Activated CD8-positive, alpha-beta T cell treated with anti-CD3 and anti-CD28 coated beads for 36 hours (primary cell): ENCODE measurements around the gene TNFRSF25. TPM values are rescaled to one million over a fixed set of nuclear protein-coding genes. Genes with fewer than 3 reads are reported as not detected.

Experiments used
- ATAC-seq: fragments of 200-7000 bp; cut with Tn5 transposase; one replicate; pipeline ENCODE4 v1.10.0; 2021; ENCODE audit warnings: mild to moderate bottlenecking, moderate library complexity
- CTCF ChIA-PET: fragments of 350-600 bp; sonication (Branson Sonifier 250); formaldehyde crosslinking; loops from one replicate; lab custom pipeline; 2021; ENCODE audit warnings: antibody characterized with exemption; lab: Charles Lee
- POLR2A ChIA-PET: fragments of 350-600 bp; sonication (Branson Sonifier 250); formaldehyde crosslinking; loops from one replicate; lab custom pipeline; 2021; ENCODE audit warnings: antibody characterized with exemption; lab: Charles Lee
- DNase-seq: peaks from one replicate; pipeline ENCODE4 v3.0.0-alpha.2; 2020
- H3K27ac Mint-ChIP-seq: one replicate; pipeline ENCODE4 v1.8.0; 2021; ENCODE audit warnings: mild to moderate bottlenecking, mixed read lengths
- H3K27me3 Mint-ChIP-seq: one replicate; pipeline ENCODE4 v1.8.0; 2021; ENCODE audit warnings: mixed read lengths
- H3K36me3 Mint-ChIP-seq: one replicate; pipeline ENCODE4 v1.8.0; 2021; ENCODE audit warnings: low read depth, mixed read lengths
- H3K4me1 Mint-ChIP-seq: one replicate; pipeline ENCODE4 v1.8.0; 2021; ENCODE audit warnings: low read depth, mixed read lengths
- H3K4me3 Mint-ChIP-seq: one replicate; pipeline ENCODE4 v1.8.0; 2021; ENCODE audit warnings: mild to moderate bottlenecking, moderate library complexity, mixed read lengths
- H3K9me3 Mint-ChIP-seq: one replicate; pipeline ENCODE4 v1.8.0; 2021; ENCODE audit warnings: mixed read lengths
- CTCF ChIP-seq: fragments of 200-600 bp; IDR thresholded peaks from one replicate; pipeline ENCODE4 v1.8.0; 2022; ENCODE audit warnings: antibody characterized with exemption, mild to moderate bottlenecking
- intact Hi-C: fragments of 100-400 bp; cut with micrococcal nuclease; formaldehyde crosslinking; loops from one replicate; pipeline ENCODE4 v1.10.0; 2022
- total RNA-seq, 2 experiments: library from RNA; stranded (reverse); gene quantifications; one replicate each; pipeline ENCODE4 v1.2.3, GENCODE V29; 2021

TNFRSF25 gene
- total RNA-seq, 2 experiments from 2014 or later, result 55.8 to 57.8 TPM

- Mint-ChIP-seq H3K4me1 (peaks cover 26% of the 10 kb centered on the region), H3K36me3 (no peaks in the 10 kb centered on the region), H3K27ac (peak overlapping the region; percentile 43), H3K27me3 (peaks cover 1% of the 10 kb centered on the region), H3K9me3 (no peaks in the 10 kb centered on the region), H3K4me3 (peak overlapping the region; percentile 77)
- CTCF ChIA-PET, result interaction anchor here (1.1 to 3.8 kb wide), 4 partner anchors 11 to 53 kb away, joined by 3 to 27 read pairs (median 12); no protein-coding TSS in a partner anchor
- intact Hi-C loops, result no loop called here
- no peak for ATAC-seq
- no peak for TF ChIP-seq CTCF
- POLR2A ChIA-PET, result interaction anchor here (1.1 to 1.6 kb wide), 4 partner anchors 9 to 122 kb away, joined by 3 to 4 read pairs (median 3); partner anchors contain the start of gene KLHL21
- DNase-seq, result peak; percentile 35
Observed at GRCh38 chr1:6491966-6492365, 26.0 kb upstream of the TNFRSF25 start.

- intact Hi-C loops, result no loop called here
- ChIA-PET CTCF (interaction anchor here (1.1 to 3.8 kb wide), 6 partner anchors 11 to 111 kb away, joined by 3 to 27 read pairs (median 8); partner anchors contain the start of genes KLHL21, NOL9 and TAS1R1), POLR2A (interaction anchor here (0.7 to 3.5 kb wide), 9 partner anchors 10 to 123 kb away, joined by 3 to 12 read pairs (median 3); partner anchors contain the start of genes KLHL21 and NOL9)
- H3K27me3 Mint-ChIP-seq, result peaks cover 4% of the 10 kb centered on the region
- peak; percentile 43 for DNase-seq
- no peak for ATAC-seq
- no peaks in the 10 kb centered on the region for H3K36me3 Mint-ChIP-seq
- no peak for TF ChIP-seq CTCF
- peaks cover 27% of the 10 kb centered on the region for H3K4me1 Mint-ChIP-seq
- H3K9me3 Mint-ChIP-seq, result no peaks in the 10 kb centered on the region
- peak within 1 kb of the TSS; percentile 43 for H3K27ac Mint-ChIP-seq
- peak within 1 kb of the TSS; percentile 77 for H3K4me3 Mint-ChIP-seq
Observed at GRCh38 chr1:6491480-6491962, 25.5 kb upstream of the TNFRSF25 start, which contains the start of gene PLEKHG5. PLEKHG5 (minus strand) TSS chr1:6491667; CDS start chr1:6477571, 14,096 bp downstream.

- peak overlapping the region; percentile 77 for H3K4me3 Mint-ChIP-seq
- H3K27ac Mint-ChIP-seq, result peak overlapping the region; percentile 43
- no peak for DNase-seq
- POLR2A ChIA-PET, result interaction anchor here (0.6 to 3.5 kb wide), 8 partner anchors 10 to 111 kb away, joined by 3 to 12 read pairs (median 3); partner anchors contain the start of gene NOL9
- ATAC-seq, result no peak
- H3K27me3 Mint-ChIP-seq, result peaks cover 9% of the 10 kb centered on the region
- CTCF ChIA-PET, result interaction anchor here (1.1 to 5.9 kb wide), 11 partner anchors 8 to 112 kb away, joined by 3 to 38 read pairs (median 7); partner anchors contain the start of genes KLHL21, NOL9, TAS1R1 and TNFRSF25
- intact Hi-C loops, result no loop called here
- no peaks in the 10 kb centered on the region for H3K36me3 Mint-ChIP-seq
- peaks cover 29% of the 10 kb centered on the region for H3K4me1 Mint-ChIP-seq
- no peaks in the 10 kb centered on the region for H3K9me3 Mint-ChIP-seq
- TF ChIP-seq CTCF, result no peak
Observed at GRCh38 chr1:6491081-6491449, 25.1 kb upstream of the TNFRSF25 start.

GRCh38 chr1:6490181-6491080, 24.5 kb upstream of the TNFRSF25 start:
- Mint-ChIP-seq H3K4me3 (peak overlapping the region; percentile 77), H3K27ac (peak overlapping the region; percentile 57), H3K36me3 (no peaks in the 10 kb centered on the region), H3K9me3 (no peaks in the 10 kb centered on the region), H3K4me1 (peaks cover 25% of the 10 kb centered on the region), H3K27me3 (peaks cover 13% of the 10 kb centered on the region)
- CTCF ChIA-PET, result interaction anchor here (0.6 to 5.9 kb wide), 23 partner anchors 9 to 156 kb away, joined by 3 to 38 read pairs (median 5); partner anchors contain the start of genes KLHL21, NOL9, TAS1R1 and TNFRSF25
- DNase-seq (peak; percentile 76), ATAC-seq (peak; percentile 55)
- TF ChIP-seq CTCF, result peak; percentile 71
- POLR2A ChIA-PET, result interaction anchor here (0.6 to 3.5 kb wide), 10 partner anchors 11 to 111 kb away, joined by 3 to 12 read pairs (median 3); partner anchors contain the start of gene NOL9
- intact Hi-C loops, result no loop called here
